Limb (tissue), 2 donors: ENCODE data around the gene CTAG1A.
"Not testable (repeated sequence)": the region's sequence is repeated elsewhere in the genome, so short reads cannot be mapped to it uniquely, and the experiment has no call there.

Source experiments
- DNase-seq, 2 donors: peaks; one replicate each; pipeline ENCODE4 v3.0.0-alpha.2; 2016; ENCODE audit errors: extremely low spot score in 2 of 2

The CTAG1A gene

GRCh38 chrX:154584585-154585183 is at the start of gene CTAG1A:
Gene CTAG1A, plus strand, starts transcription at chrX:154585133. Its CDS starts 74 bp downstream, at chrX:154585207.
- DNase-seq = not testable (repeated sequence)

GRCh38 chrX:154535892-154536291 is 49.0 kb upstream of the CTAG1A start:
- no peak for DNase-seq

GRCh38 chrX:154539077-154539476 is 45.9 kb upstream of the CTAG1A start:
- DNase-seq = no peak

DNA sequence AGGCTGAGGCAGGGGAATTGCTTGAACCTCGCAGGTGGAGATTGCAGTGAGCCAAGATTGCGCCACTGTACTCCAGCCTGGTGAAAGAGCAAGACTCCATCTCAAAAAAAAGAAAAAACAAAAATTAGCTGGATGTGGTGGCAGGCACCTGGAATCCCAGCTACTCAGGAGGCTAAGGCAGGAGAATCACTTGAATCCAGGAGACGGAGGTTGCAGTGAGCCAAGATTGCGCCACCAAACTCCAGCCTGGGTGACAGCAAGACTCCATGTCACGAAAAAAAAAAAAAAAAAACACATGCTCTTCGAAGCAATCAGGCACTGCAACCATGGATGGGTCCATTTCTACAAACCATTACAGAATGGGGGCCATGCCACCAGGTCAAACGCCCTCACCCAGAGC is 44.6 kb upstream of the CTAG1A start:
- not testable (repeated sequence) for DNase-seq

DNA sequence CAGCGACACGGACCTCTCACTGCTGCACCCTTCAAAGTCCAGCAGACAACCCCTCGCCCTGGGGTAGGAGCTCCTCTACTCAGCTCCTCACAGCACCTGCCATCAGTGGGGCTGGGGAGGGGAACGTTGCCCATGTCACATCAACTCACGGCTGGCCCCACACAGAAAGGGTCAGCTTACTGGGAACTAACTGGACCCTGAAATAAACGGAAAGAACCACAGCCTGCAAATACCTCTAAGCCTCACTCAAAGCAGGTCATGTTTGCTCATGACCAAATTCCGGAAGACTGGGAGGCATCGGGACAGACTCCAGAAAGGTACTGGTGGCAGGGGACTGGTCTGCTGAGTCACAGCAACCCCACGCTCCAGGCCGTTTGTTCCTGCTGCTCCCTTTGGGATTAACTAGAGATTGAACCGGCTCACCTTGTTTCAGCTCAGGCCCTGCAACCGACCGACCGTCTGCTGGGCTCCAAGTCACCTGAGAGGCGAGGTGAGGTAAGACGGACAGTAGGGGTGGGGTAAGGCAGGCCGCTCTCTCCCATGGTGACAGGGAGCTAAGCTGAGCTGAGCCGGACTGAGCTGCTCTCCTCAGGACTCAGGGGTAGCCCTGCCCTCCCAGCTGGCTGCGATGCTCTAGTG is 43.9 kb upstream of the CTAG1A start:
- no peak for DNase-seq

DNA sequence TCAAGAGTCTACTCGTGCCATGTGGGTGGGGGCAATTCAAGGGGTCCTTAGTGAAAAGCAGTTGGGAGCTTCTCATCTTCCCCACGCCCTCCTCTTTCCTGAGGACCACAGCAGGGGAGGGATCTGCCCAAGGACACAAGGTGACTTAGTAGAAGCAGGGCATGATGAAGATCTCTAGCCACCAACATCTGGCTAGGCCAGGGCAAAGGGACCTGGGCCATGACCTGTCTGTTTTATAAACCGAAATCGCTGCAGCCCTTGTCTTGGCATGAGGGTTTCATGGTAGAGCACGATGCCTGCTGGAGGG is 43.4 kb upstream of the CTAG1A start:
- no peak for DNase-seq

DNA sequence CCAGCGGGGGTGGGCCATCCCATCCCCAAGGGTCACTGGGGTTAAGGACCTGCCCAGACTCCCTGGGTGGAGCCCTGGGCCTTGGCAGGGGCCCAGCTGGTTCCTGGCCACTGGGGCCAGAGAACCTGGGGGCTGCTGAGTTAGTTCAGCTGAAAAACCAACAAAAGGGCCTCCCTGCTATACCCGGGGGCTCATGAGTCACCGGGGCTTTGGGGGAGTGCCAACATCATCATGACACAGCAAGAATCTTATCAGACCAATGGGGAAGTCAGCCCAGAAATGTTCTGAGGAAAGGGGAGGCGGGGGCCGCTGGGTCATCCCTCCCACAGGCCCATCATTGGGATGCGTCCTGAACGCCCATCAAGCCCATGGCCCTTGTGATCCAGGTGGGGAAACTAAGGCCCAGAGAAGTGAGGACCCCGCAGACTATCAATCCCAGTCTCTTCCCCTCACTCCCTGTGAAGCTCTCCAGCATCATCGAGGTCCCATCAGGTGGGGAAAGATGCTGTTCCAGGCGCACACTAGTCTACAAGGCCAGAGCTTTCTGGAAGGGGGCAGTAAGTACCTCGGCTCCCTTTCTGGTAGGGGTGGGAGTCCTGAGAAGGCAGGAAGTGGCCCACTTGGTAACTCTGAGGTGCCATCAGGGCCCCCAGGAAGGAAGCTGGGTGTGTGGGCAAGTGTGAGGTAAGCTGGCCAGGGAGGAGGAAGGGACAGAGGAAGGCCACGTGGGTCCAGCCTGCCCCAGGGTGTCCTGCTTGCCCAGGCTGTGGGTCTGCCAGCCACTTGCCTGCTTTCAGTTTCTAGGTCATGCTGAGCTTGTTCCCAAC is 42.8 kb upstream of the CTAG1A start:
- DNase-seq = no peak

GRCh38 chrX:154542723-154543424 is 42.1 kb upstream of the CTAG1A start:
- DNase-seq = no peak

GRCh38 chrX:154545673-154546274 is 39.2 kb upstream of the CTAG1A start:
- no peak for DNase-seq

DNA sequence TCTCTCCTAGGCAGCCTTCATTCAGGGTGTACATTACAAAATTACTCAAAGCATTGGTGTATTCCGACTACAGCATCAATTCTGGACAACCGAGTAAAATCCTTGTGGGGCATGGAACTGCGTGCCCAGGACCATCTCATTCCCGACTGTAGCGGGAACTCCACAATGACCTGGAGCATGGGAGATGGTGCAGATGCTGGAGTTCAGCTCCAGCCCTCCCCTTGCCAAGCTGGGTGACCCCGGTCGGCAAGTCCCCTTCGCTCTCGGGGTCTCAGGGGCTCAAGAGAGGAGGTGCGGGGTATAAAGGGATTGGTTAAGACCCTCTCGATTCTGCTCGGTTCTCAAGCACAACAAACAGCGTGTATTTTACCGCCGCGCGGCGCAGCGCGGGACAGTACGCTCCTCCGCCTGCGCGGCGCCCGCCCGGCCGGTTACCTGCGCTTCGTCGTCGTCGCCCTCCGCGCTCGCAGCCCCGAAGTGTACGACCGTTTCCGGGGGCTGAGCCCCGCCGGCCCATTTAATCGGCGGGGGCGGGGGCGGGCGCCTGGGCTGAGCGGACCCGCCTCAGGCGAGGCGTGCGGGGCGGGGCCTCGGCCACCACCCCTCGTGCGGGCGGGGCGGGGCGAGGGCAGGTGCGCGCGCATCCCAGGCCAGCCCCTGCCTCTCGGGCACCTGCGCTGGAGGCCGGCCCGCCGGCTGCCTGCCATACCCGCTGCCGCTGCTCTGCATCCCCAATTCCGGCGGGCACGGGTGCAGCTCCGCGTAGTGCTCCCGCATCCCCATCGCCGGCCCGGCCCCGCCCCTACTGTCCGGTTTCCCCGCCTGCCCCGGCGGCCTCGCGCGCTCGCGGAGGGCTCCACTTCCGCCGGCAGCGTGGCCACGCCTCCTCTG is 38.3 kb upstream of the CTAG1A start, which contains the start of gene G6PD:
Gene G6PD (minus strand): TSS at position 493 of the 891 bp plus-strand sequence. CDS start 691 bp downstream, outside the sequence.
- peak; percentile 55 to 89 for DNase-seq

- peak; percentile 86 to 93 for DNase-seq
Observed at GRCh38 chrX:154547245-154548027, 37.5 kb upstream of the CTAG1A start, which contains the start of gene IKBKG. Gene IKBKG, plus strand, starts transcription at chrX:154547620. Its CDS starts 4,383 bp downstream, at chrX:154552003.

GRCh38 chrX:154548028-154548316 is 37.0 kb upstream of the CTAG1A start:
- DNase-seq = no peak

DNA sequence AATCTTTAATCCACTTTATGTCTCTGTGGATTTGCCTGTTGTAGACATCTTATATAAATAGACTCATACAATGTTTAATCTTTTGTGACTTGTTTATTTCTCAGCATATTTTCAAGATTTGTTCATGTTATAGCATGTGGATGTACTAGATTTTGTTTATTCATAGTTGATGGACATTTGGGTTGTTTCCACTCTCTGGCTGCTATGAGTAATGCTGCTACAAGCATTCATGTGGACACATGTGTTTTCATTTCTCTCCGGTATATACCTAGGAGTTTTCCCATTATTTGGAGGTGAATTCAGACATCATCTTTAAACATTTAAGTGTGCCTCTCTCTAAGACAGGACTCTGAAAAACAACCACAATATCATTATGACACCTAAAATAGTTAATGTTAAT is 35.2 kb upstream of the CTAG1A start:
- DNase-seq = no peak

GRCh38 chrX:154552112-154552806 is 32.7 kb upstream of the CTAG1A start:
- DNase-seq = not testable (repeated sequence)

- not testable (repeated sequence) for DNase-seq
Observed at GRCh38 chrX:154558060-154558690, 26.8 kb upstream of the CTAG1A start.

DNA sequence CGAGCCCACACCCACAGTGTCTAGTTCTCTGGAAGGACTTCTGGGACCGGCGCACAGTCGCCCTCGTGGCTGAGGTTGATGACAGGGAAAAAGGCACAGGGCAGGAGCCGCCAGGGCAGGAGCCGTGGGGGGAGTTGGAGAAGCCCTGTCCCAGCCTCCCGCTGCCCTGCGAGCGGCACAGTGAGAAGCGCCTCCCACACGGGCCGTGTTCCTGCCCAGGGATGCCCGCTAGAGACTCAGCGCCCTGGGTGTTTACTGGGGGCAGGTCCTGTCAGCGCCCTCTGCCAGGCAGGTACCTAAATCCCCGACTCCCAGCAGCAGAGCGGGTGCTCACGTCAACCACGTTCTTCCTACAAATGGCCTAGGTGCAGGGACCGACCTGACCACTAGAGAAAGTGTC is 26.0 kb upstream of the CTAG1A start:
- DNase-seq = not testable (repeated sequence)

GRCh38 chrX:154560326-154560725 is 24.6 kb upstream of the CTAG1A start:
- DNase-seq = not testable (repeated sequence)

DNA sequence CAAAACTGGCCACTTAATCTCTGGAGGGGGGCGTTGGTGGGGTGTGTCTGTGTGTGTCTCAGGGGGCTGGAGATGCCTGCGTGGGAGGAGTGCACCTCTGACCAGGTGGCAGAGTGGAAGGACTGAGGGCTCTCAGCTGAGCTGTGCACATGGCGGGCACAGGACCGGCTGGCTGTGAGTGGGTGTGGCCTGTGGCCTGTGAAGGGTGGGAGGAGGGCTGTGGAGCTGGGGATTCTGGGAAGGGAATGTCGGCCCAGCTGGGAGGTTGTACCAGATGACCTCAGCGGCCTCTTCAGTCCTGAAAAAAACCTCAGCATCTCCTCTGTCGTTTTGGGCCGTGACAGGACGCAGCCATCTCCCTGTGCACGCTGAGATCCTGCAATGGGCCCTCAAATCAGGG is 22.6 kb upstream of the CTAG1A start:
- DNase-seq = not testable (repeated sequence)

DNA sequence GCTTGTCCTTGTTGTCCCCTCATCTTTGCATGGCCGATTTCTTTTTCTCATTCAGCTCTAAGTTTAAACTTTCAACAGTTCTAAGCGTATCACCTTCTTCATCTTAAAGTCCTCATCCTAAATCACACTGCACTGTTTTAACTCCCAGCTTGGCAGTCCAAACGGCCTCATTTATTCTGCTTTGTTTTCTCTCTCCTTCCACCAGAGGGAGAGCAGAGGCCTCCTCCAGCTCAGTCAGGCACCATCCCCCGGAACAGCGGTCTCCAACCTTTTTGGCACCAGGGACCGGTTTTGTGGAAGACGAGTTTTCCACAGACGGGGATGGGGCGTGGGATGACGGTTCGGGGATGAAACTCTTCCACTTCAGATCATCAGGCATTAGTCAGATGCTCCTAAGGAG is 14.6 kb upstream of the CTAG1A start:
- not testable (repeated sequence) for DNase-seq
